IPS-18a (cell line): ENCODE data around the gene TBC1D17.

Source experiments
- H3K27ac ChIP-seq: one replicate; pipeline ENCODE4 v1.5.1; 2013; ENCODE audit warnings: low read length
- H3K27me3 ChIP-seq: one replicate; pipeline ENCODE4 v1.6.1; 2013; ENCODE audit warnings: mild to moderate bottlenecking, low read length; ENCODE audit not compliant: control insufficient read depth, insufficient read depth
- H3K36me3 ChIP-seq: one replicate; pipeline ENCODE4 v1.6.1; 2013; ENCODE audit warnings: low read depth, low read length; ENCODE audit not compliant: control insufficient read depth
- H3K4me1 ChIP-seq: one replicate; pipeline ENCODE4 v1.6.1; 2013; ENCODE audit warnings: low read depth, low read length; ENCODE audit not compliant: control insufficient read depth
- H3K4me3 ChIP-seq: one replicate; pipeline ENCODE4 v1.5.1; 2013; ENCODE audit warnings: low read length
- H3K9ac ChIP-seq: one replicate; pipeline ENCODE4 v1.6.1; 2013; ENCODE audit warnings: mild to moderate bottlenecking, low read length, moderate library complexity
- H3K9me3 ChIP-seq: one replicate; pipeline ENCODE4 v1.6.1; 2013; ENCODE audit warnings: low read depth, low read length; ENCODE audit not compliant: control insufficient read depth

TBC1D17 gene

GRCh38 chr19:49849433-49850220, 27.9 kb upstream of the TBC1D17 start:
- Histone ChIP-seq H3K9me3 (no peaks in the 10 kb centered on the region), H3K9ac (no peak overlapping the region), H3K4me1 (peaks cover 6% of the 10 kb centered on the region), H3K36me3 (peaks cover 5% of the 10 kb centered on the region), H3K27me3 (no peaks in the 10 kb centered on the region), H3K27ac (no peak overlapping the region), H3K4me3 (peak overlapping the region; percentile 74)

GRCh38 chr19:49850221-49850486, 27.3 kb upstream of the TBC1D17 start:
- H3K9ac ChIP-seq: no peak overlapping the region
- H3K4me1 ChIP-seq: peaks cover 6% of the 10 kb centered on the region
- H3K36me3 ChIP-seq: peaks cover 8% of the 10 kb centered on the region
- no peaks in the 10 kb centered on the region for H3K9me3 ChIP-seq
- no peaks in the 10 kb centered on the region for H3K27me3 ChIP-seq
- no peak overlapping the region for H3K27ac ChIP-seq
- peak overlapping the region; percentile 74 for H3K4me3 ChIP-seq

- Histone ChIP-seq H3K9ac (peak within 1 kb of the TSS; percentile 72), H3K36me3 (peaks cover 14% of the 10 kb centered on the region), H3K4me3 (peak within 1 kb of the TSS; percentile 74), H3K27me3 (no peaks in the 10 kb centered on the region), H3K4me1 (peaks cover 6% of the 10 kb centered on the region), H3K27ac (peak within 1 kb of the TSS; percentile 40), H3K9me3 (no peaks in the 10 kb centered on the region)
Observed at GRCh38 chr19:49850487-49851342, 26.8 kb upstream of the TBC1D17 start, which contains the start of gene PTOV1. TSS of gene PTOV1 (plus strand) at chr19:49851159.

GRCh38 chr19:49851456-49852259, 25.8 kb upstream of the TBC1D17 start:
- Histone ChIP-seq H3K27ac (no peak overlapping the region), H3K4me1 (peaks cover 6% of the 10 kb centered on the region), H3K36me3 (peaks cover 14% of the 10 kb centered on the region)

GRCh38 chr19:49852631-49853126, 24.8 kb upstream of the TBC1D17 start:
- Histone ChIP-seq H3K9ac (no peak overlapping the region), H3K4me3 (peak overlapping the region; percentile 74), H3K4me1 (peaks cover 6% of the 10 kb centered on the region)

More at GRCh38 chr19:49851456-49852259, 25.8 kb upstream of the TBC1D17 start:
- peak overlapping the region; percentile 74 for H3K4me3 ChIP-seq
- no peaks in the 10 kb centered on the region for H3K9me3 ChIP-seq
- H3K27me3 ChIP-seq: no peaks in the 10 kb centered on the region
- H3K9ac ChIP-seq: peak overlapping the region; percentile 53

GRCh38 chr19:49853852-49854377, 23.6 kb upstream of the TBC1D17 start:
- Histone ChIP-seq H3K4me1 (peaks cover 6% of the 10 kb centered on the region), H3K9me3 (no peaks in the 10 kb centered on the region), H3K9ac (no peak overlapping the region), H3K27ac (no peak overlapping the region), H3K36me3 (peaks cover 26% of the 10 kb centered on the region), H3K4me3 (no peak overlapping the region), H3K27me3 (no peaks in the 10 kb centered on the region)

More at GRCh38 chr19:49852631-49853126, 24.8 kb upstream of the TBC1D17 start:
- Histone ChIP-seq H3K27me3 (no peaks in the 10 kb centered on the region), H3K27ac (no peak overlapping the region), H3K36me3 (peaks cover 22% of the 10 kb centered on the region), H3K9me3 (no peaks in the 10 kb centered on the region)

- H3K36me3 ChIP-seq: peaks cover 27% of the 10 kb centered on the region
- peaks cover 6% of the 10 kb centered on the region for H3K4me1 ChIP-seq
- no peaks in the 10 kb centered on the region for H3K27me3 ChIP-seq
- no peaks in the 10 kb centered on the region for H3K9me3 ChIP-seq
- no peak overlapping the region for H3K27ac ChIP-seq
- no peak overlapping the region for H3K9ac ChIP-seq
- no peak overlapping the region for H3K4me3 ChIP-seq
Observed at GRCh38 chr19:49854378-49855263, 22.9 kb upstream of the TBC1D17 start.

- Histone ChIP-seq H3K27me3 (no peaks in the 10 kb centered on the region), H3K36me3 (peaks cover 27% of the 10 kb centered on the region), H3K4me1 (peaks cover 6% of the 10 kb centered on the region), H3K9ac (no peak overlapping the region), H3K27ac (no peak overlapping the region), H3K9me3 (no peaks in the 10 kb centered on the region), H3K4me3 (no peak overlapping the region)
Observed at GRCh38 chr19:49855277-49855675, 22.2 kb upstream of the TBC1D17 start.

GRCh38 chr19:49855676-49856573, 21.6 kb upstream of the TBC1D17 start:
- Histone ChIP-seq H3K27ac (no peak overlapping the region), H3K9ac (no peak overlapping the region), H3K27me3 (no peaks in the 10 kb centered on the region)

More at GRCh38 chr19:49855676-49856573, 21.6 kb upstream of the TBC1D17 start:
- H3K36me3 ChIP-seq: peaks cover 32% of the 10 kb centered on the region
- no peak overlapping the region for H3K4me3 ChIP-seq
- peaks cover 6% of the 10 kb centered on the region for H3K4me1 ChIP-seq
- no peaks in the 10 kb centered on the region for H3K9me3 ChIP-seq
